H1 (cell line): ENCODE data around the gene INPP5K. TPM values are rescaled to one million over a fixed set of nuclear protein-coding genes. Genes with fewer than 3 reads are reported as not detected.

Experiments used
- RNF2 ChIP-seq: fragments of 200-900, 300-1000 bp; sonication (generic); IDR thresholded peaks from 2 replicates; pipeline ENCODE4 v1.7.1; 2016; ENCODE audit warnings: borderline replicate concordance, low read depth, mild to moderate bottlenecking, antibody characterized with exemption, low read length; ENCODE audit not compliant: poor library complexity, severe bottlenecking; ENCODE audit errors: missing control alignments
- SAP30 ChIP-seq: fragments of 300-600 bp; sonication (generic); IDR thresholded peaks from 2 replicates; pipeline ENCODE4 v1.7.1; 2012; ENCODE audit warnings: low read length, moderate library complexity, mild to moderate bottlenecking, inconsistent platforms; ENCODE audit not compliant: insufficient read depth, insufficient replicate concordance
- polyA plus RNA-seq, 7 experiments: library from polyadenylated mRNA; depleted of rRNA in 3 of 7; stranded (reverse) in 5 of 7; unstranded in 2 of 7; fragments of >200 nt in 5 of 7; fragments of 200-250 nt in 2 of 7; gene quantifications; 1 replicate in 5 of 7; 2 replicates in 1 of 7; 4 replicates in 1 of 7; pipeline versions ENCODE4 v1.2.1 to v1.2.3, GENCODE V29; 2011 to 2013; ENCODE audit warnings: missing spikeins in 2 of 7, mixed read lengths in 2 of 7
- total RNA-seq: library from RNA; stranded (reverse); fragmentation: NEBNext Ultra II Directional; extraction: Animal tissue kit (Norgen Biotek cat#: 25700); gene quantifications from 2 replicates; pipeline ENCODE4 v1.2.1, GENCODE V29; 2021
- TF ChIP-seq, protein P1 (sequence below): IDR thresholded peaks from 2 replicates; pipeline ENCODE4 v1.6.1; 2011; ENCODE audit warnings: low read length, improper control_type of control experiment

INPP5K gene
- total and polyA plus RNA-seq, 2 of the 8 experiments (the other 6 are each of a cell fraction or from before 2014, with no cell fraction given), result 21.0 to 24.1 TPM

DNA sequence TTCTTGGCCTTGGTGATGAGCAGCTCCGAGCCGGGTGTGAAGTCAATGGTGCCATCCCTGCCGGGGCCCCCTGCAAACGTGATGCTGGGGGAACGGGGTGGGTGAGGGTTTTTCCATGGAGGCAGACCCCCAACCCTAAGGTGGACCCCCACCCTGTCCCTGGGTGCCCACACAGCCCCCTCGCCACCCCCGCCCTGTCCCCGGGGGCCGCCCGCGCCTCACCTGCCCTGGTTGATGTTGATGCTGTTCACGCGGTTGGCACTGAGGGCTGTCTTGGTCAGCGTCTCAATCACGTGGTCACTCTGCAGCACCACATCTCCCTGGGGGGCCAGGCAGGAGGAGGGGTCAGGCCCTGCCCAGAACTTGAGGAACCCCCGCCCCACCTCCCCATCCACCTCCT lies 49.2 kb downstream of the INPP5K start (continued):
- TF ChIP-seq, protein P1, sequence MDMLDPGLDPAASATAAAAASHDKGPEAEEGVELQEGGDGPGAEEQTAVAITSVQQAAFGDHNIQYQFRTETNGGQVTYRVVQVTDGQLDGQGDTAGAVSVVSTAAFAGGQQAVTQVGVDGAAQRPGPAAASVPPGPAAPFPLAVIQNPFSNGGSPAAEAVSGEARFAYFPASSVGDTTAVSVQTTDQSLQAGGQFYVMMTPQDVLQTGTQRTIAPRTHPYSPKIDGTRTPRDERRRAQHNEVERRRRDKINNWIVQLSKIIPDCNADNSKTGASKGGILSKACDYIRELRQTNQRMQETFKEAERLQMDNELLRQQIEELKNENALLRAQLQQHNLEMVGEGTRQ, result no peak
- TF ChIP-seq RNF2 (no peak), SAP30 (no peak)
